Posterior cingulate gyrus (tissue), 11 donors: ENCODE results near the gene RSAD2.
"Not testable (repeated sequence)": the region's sequence is repeated elsewhere in the genome, so short reads cannot be mapped to it uniquely, and the experiment has no call there.

Source experiments
- DNase-seq, 10 donors: peaks; one replicate each; pipeline versions ENCODE4 v3.0.0 to v3.0.0-alpha.2; 2020 to 2021; ENCODE audit warnings: mixed read lengths in 3 of 10
- intact Hi-C: fragments of 100-400 bp; cut with DNase I; formaldehyde crosslinking; loops from one replicate; pipeline ENCODE4 v1.15.1; 2023

The RSAD2 gene

DNA sequence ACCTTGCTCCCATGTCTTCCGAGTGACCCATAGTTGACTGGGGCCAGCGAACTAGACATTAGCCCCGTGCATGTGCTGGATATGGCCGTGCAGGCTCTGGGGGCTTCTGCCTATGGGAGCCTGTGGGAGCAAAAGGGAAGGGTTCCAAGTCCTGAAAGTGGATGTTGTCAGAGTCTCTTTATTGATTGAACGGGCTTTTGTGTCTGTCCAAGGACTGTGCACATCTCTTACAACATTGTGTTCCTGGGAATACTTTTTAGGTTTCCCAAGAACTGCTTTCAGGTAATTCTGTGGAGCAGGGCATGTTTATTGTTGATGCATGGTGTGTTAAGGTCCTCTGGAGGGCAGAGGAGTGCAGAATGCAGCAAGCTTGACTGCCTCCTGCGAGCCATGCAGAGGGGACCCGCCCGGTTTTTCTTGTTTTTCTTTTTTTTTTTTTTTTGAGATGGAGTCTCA lies 44.7 kb downstream of the RSAD2 start:
- DNase-seq = peak in 1 of 10 donors; percentile 53
- intact Hi-C loops = no loop called here

GRCh38 chr2:6923319-6923718 lies 45.7 kb downstream of the RSAD2 start:
- DNase-seq = peak in 3 of 10 donors; percentile 71 to 82 (median 76)
- intact Hi-C loops = no loop called here

- DNase-seq = peak in 1 of 10 donors; percentile 49
Observed at GRCh38 chr2:6924101-6924923, 46.7 kb downstream of the RSAD2 start.

DNA sequence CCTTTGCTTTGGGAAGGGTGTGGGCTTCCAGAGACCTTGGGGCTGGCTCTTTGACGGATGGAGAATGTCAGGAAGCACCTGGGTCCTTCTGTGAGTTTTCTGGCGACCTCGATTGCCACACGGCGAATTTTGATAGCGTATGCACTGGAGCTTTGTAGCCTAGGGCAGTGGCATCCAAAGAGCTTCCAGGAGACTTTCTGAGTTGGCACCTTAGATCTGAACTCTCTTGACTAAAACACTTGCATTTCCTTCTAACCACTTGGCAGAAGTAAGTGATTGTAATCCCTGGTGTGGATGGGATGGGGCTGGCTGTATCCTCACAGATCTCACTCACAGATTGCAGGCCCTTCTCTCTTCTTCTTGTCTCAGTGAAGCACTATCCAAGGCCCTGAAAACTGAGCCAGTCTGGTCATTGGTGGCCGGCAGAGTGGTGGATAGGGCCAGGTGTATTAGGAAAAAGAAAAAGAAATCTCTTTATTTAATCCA lies 47.4 kb downstream of the RSAD2 start:
- intact Hi-C loops = no loop called here
- DNase-seq = no peak

More at GRCh38 chr2:6924101-6924923, 46.7 kb downstream of the RSAD2 start:
- intact Hi-C loops = no loop called here

- intact Hi-C loops = no loop called here
- DNase-seq = peak in 3 of 10 donors; percentile 71 to 86 (median 71)
Observed at GRCh38 chr2:6926071-6926732, 48.6 kb downstream of the RSAD2 start.

GRCh38 chr2:6927186-6927585 lies 49.6 kb downstream of the RSAD2 start:
- peak in 3 of 10 donors; percentile 72 to 85 (median 72) for DNase-seq
- intact Hi-C loops = no loop called here

DNA sequence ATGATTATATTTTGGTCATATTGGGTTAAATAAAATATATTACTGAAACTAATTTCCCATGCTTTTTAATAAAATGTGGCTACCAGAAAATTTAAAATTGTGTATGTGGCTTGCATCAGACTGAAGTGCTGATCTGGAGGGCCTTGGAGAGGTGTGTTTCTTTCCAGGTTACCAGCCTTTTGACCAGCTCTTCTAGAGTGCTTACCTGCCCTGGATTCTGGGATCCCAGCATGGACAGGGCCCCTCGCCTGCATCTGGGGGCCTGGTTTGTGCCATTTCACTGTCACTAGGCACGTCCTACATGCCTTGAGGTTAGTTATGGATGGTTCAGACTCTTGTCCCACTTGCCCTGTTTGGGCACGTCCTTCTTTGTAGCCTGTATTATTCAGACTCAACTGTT lies 50.2 kb downstream of the RSAD2 start:
- no peak for DNase-seq
- intact Hi-C loops = no loop called here

GRCh38 chr2:6928452-6928851 lies 50.9 kb downstream of the RSAD2 start:
- intact Hi-C loops = no loop called here

DNA sequence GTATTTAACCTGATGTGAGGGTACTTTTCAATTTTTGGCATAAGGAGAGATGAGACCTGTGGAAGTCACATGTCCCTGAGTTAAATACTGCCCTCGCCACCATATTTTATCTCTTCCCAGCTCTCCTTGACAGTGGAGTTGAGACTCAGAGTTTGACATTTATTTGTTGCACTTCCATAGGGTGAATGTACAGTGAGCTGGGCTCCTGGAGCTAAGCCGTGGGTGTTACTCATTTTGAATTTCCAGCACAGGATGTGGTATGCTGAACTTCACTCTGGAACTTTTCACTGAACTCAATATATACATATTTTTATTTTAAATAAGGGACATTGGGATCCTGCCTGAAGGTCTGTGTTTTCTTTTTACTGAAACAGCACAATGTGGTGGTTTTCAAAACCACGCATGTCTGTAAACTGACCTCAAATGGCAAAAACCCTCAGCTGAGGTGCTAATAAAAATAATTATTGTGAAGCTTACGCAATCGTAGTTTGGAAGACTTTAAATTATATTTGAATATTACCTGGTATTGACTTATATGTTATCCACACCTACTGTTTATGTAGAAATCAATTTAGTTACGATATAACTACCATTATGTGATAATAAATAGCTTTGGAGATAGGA lies 51.7 kb downstream of the RSAD2 start:
- intact Hi-C loops = no loop called here
- no peak for DNase-seq

More at GRCh38 chr2:6928452-6928851, 50.9 kb downstream of the RSAD2 start:
- DNase-seq = peak in 1 of 10 donors; percentile 67

- intact Hi-C loops = no loop called here
- DNase-seq = peak in 1 of 10 donors; percentile 66
Observed at GRCh38 chr2:6930923-6931647, 53.5 kb downstream of the RSAD2 start.

GRCh38 chr2:6931753-6932152 lies 54.2 kb downstream of the RSAD2 start:
- intact Hi-C loops = no loop called here
- no peak for DNase-seq

GRCh38 chr2:6932206-6932605 lies 54.6 kb downstream of the RSAD2 start:
- intact Hi-C loops = no loop called here

GRCh38 chr2:6932828-6933227 lies 55.3 kb downstream of the RSAD2 start:
- intact Hi-C loops = no loop called here
- DNase-seq = no peak

More at GRCh38 chr2:6932206-6932605, 54.6 kb downstream of the RSAD2 start:
- DNase-seq = no peak

GRCh38 chr2:6933911-6934310 lies 56.3 kb downstream of the RSAD2 start:
- no peak for DNase-seq
- intact Hi-C loops = no loop called here

DNA sequence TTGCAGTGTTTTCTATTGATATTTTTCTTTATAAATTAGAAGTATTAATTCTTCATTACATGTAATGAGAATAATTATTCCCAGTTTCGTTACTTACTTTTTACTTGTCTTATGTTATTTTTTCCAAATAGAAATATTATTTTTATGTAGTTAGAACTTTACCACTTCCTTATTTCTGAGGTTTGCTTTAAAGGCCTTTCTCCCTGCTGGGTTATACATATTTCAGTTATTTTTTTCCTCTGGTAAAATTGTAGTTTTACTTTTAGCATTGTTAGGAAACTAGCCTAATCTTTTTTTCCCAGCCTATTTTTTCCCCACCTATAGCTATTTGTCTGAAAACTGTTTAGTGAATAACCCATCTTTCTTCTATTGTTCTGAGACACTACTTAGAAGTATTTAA lies 56.8 kb downstream of the RSAD2 start:
- intact Hi-C loops = no loop called here
- no peak for DNase-seq

DNA sequence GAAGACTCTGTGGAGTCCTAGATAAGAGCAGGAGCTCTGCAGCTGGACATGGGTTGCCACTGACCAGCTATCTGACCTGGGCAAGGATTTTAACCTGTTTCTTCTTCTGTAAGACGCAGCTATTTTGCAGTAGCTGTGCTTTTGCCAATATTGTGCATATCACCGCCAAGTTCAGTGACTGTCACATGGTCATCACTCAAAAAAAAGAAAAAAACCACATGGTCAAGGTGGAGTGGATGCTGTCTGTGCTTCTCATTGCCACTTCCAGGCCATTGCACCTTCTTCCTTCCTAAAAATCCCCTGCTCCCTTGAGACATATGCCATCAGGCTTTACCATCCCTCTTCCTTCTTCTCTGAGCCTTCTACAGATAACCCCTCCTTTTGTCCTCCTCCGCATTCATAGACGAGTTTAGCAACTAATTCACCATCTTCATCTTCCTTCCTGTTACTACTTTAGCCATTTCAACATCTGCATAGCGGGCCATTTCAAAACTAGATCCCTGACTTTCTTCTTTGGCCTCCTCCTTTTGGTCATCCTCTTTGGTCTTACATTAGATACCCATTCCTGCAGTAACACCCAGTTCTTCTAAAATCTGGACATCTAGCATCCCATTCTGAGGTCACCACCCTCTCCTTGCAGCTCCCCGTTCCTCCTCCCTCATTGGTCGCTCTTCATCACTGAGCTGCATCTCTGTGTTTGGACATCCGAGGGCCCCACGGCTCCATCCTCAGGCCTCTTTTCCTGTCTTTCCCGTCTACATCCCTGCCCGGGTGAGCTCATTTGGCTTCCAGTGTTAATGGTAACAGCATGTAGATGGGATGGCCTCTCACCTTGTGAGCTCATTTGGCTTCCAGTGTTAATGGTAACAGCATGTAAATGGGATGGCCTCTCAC lies 57.4 kb downstream of the RSAD2 start:
- peak in 3 of 10 donors; percentile 67 to 93 (median 79) for DNase-seq
- intact Hi-C loops = no loop called here

GRCh38 chr2:6935652-6936020 lies 58.1 kb downstream of the RSAD2 start:
- intact Hi-C loops = not testable (repeated sequence)
- peak in 1 of 10 donors; percentile 49 for DNase-seq

- no peak for DNase-seq
- intact Hi-C loops = no loop called here
Observed at GRCh38 chr2:6937157-6937556, 59.6 kb downstream of the RSAD2 start.

DNA sequence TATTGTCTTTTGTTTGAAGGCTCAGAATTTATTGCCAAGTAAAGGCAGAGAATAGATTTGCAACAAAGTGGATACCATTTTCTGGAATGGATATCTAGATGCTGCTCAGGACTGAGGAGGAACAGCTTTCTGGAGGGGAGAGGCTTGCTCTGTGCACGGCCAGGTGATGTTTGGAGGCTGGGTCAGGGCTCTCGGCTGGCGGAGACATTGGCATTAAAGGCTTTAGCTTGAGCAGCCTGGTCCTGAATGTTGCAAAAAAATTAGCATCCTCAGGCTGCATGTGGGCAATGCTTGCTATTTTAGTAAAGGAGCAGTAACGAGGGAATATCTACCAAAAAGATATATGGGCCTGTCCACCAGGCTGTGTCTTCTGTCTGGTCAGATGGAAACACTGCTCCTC lies 60.0 kb downstream of the RSAD2 start:
- DNase-seq = no peak
- intact Hi-C loops = no loop called here
